NCI-H146 treated with DMSO at 0.1 percent for 48 hours (cell line): ENCODE results near the gene C1orf198.

Source experiments
- DNase-seq: peaks from one replicate; lab custom pipeline; 2025; ENCODE audit not compliant: unreplicated experiment; lab: John Stamatoyannopoulos, UW

C1orf198 gene

DNA sequence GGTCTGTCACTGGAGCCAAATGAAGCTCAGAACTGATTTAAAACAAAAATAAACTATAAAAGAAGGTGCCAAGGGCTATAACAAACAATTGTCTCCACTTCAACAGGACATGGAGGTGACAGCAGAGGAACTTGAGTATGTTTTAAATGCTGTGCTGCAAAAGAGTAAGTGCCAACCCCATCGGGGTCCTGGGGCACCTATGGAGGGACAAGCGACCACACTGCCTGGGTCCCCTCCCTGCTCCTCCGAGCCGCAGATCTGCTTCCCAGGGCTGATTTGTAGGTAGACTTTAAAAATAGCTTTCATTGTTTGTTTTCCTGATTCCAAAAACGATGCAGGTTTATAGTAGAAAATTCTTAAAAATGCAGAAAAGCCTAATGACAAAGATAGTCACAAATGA, 78.3 kb downstream of the C1orf198 start:
- no peak for DNase-seq

DNA sequence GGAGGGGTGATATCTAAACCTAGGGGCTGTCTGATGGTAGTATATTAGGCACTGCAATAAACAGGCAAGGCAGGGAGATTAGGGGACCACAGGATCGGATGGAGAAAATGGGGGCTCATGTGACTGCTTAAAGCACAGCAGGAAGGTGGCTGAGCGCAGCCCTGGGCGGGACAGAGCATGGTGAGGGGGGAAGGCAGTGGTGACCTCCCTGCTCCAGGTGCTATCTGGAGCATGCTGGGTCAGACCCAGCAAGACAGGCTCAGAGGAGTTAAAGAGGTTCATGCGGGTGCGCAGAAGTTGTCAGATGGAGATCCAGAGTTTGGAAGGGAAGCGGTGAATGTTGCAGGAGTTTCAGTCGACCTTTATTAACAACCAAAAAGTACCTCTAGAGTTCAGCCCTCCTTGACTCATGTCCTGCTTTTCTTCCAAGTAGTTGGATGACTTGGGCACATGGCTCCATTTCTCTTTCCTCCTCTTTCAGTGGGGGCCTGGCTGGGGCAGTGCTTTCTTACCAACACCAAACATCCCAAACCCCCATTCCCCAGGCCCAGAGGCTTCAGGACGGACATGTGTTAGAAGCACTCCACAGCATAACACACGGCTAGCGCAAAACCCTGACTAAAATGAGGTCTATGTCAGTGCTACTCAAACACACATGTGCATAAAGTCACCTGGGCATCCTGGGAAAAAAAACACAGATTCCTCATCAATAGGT, 79.6 kb downstream of the C1orf198 start:
- DNase-seq: no peak

DNA sequence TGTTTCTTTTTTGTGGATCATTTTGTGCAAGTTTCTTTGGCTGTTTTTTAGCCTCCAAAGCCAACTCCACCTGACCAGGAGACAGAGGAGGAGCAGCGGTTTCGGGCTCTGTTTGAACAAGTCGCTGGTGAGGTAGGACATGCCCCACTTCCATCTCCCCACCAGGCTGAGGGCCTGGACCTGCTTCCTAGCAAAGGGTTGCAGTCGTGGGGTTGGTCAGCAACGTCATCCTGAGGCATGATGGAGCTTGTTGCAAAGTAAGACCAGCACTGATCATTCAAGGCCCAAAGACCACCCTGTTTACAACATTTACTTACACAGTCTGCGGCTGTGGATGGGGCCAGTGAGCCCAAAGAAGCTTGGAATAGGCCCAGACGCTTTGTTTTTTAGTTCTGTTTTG, 80.8 kb downstream of the C1orf198 start:
- no peak for DNase-seq
